SK-N-DZ (cell line): Measurements from ENCODE around the gene KCNH1.

ENCODE experiments used
- DNase-seq: peaks from one replicate; pipeline ENCODE4 v3.0.0-alpha.2; 2015; ENCODE audit warnings: low spot score

KCNH1 gene

GRCh38 chr1:210648588-210649269 lies 485.2 kb downstream of the KCNH1 start:
- no peak for DNase-seq

GRCh38 chr1:210647406-210648333 lies 486.3 kb downstream of the KCNH1 start:
- no peak for DNase-seq

- no peak for DNase-seq
Observed at GRCh38 chr1:210646258-210646616, 487.7 kb downstream of the KCNH1 start.

GRCh38 chr1:210645582-210646257 lies 488.2 kb downstream of the KCNH1 start:
- no peak for DNase-seq

- DNase-seq, result no peak
Observed at GRCh38 chr1:210641582-210641981, 492.4 kb downstream of the KCNH1 start.

- no peak for DNase-seq
Observed at GRCh38 chr1:210635108-210635507, 498.8 kb downstream of the KCNH1 start.

GRCh38 chr1:210633636-210634035 lies 500.3 kb downstream of the KCNH1 start:
- no peak for DNase-seq

- no peak for DNase-seq
Observed at GRCh38 chr1:210633140-210633539, 500.8 kb downstream of the KCNH1 start.

GRCh38 chr1:210631399-210631798 lies 502.5 kb downstream of the KCNH1 start:
- DNase-seq, result no peak

GRCh38 chr1:210629276-210629675 lies 504.7 kb downstream of the KCNH1 start:
- DNase-seq, result no peak

- no peak for DNase-seq
Observed at GRCh38 chr1:210627755-210628154, 506.2 kb downstream of the KCNH1 start.
